Stomach (tissue), 4 donors: ENCODE data around the gene MRPS23.

Source experiments
- CTCF ChIP-seq, 7 experiments: fragments of 450-650 bp in 4 of 7; fragments of 200-600 bp in 3 of 7; sonication (generic) in 3 of 7; IDR thresholded peaks; one replicate each; pipeline ENCODE4 v1.5.1; 2016 to 2019; ENCODE audit warnings: antibody characterized with exemption in 7 of 7, control low read depth in 2 of 7, mild to moderate bottlenecking in 1 of 7
- POLR2A ChIP-seq, 4 donors: fragments of 450-650 bp; IDR thresholded peaks; one replicate each; pipeline ENCODE4 v1.6.1; 2016; ENCODE audit warnings: antibody characterized with exemption in 4 of 4, control low read depth in 2 of 4, mild to moderate bottlenecking in 1 of 4, moderate library complexity in 1 of 4
- POLR2AphosphoS5 ChIP-seq, 3 donors: sonication (generic); formaldehyde crosslinking; IDR thresholded peaks; one replicate each; pipeline ENCODE4 v1.6.1; 2016; ENCODE audit warnings: antibody characterized with exemption in 3 of 3

GRCh38 chr17:57853695-57854094 is 3.9 kb upstream of the MRPS23 start:
- TF ChIP-seq POLR2A (IDR thresholded peaks at IDR 0.05): no peak
- TF ChIP-seq CTCF (IDR thresholded peaks at IDR 0.05): no peak
- TF ChIP-seq POLR2AphosphoS5 (IDR thresholded peaks at IDR 0.05): peak; percentile 60 to 74 (median 71)
